Activated T-cell treated with anti-CD3 and anti-CD28 coated beads, Interleukin-2, amount 50 U/mL, for 72 hours (primary cell): ENCODE data around the gene CCDC82. TPM values are rescaled to one million over a fixed set of nuclear protein-coding genes. Genes with fewer than 3 reads are reported as not detected.
A peak's percentile ranks its signal among the peaks of the same experiment; 100 is the strongest.
"Not testable (repeated sequence)": the region's sequence is repeated elsewhere in the genome, so short reads cannot be mapped to it uniquely, and the experiment has no call there.

Experiments used
- ATAC-seq, 2 donors: fragments of 150-1000 bp; cut with Tn5 transposase; replicated peaks in 1 of 2; 2 replicates each; pipeline ENCODE4 v1.10.0; 2021; ENCODE audit warnings: moderate library complexity in 2 of 2, mild to moderate bottlenecking in 1 of 2
- DNase-seq, 2 donors: peaks; one replicate each; pipeline ENCODE4 v3.0.0; 2021 to 2022; ENCODE audit warnings: mixed read lengths in 1 of 2
- H3K27ac Mint-ChIP-seq: one replicate; pipeline ENCODE4 v1.8.0; 2022; ENCODE audit warnings: mild to moderate bottlenecking, moderate library complexity, mixed read lengths
- H3K27me3 Mint-ChIP-seq: one replicate; pipeline ENCODE4 v1.8.0; 2022; ENCODE audit warnings: low read depth, mixed read lengths
- H3K36me3 Mint-ChIP-seq, 2 donors: one replicate each; pipeline ENCODE4 v1.8.0; 2022; ENCODE audit warnings: mixed read lengths in 2 of 2, mild to moderate bottlenecking in 1 of 2; ENCODE audit not compliant: insufficient read depth in 2 of 2
- H3K4me1 Mint-ChIP-seq: one replicate; pipeline ENCODE4 v1.8.0; 2022; ENCODE audit warnings: low read depth, mixed read lengths
- H3K4me3 Mint-ChIP-seq, 2 donors: one replicate each; pipeline ENCODE4 v1.8.0; 2022; ENCODE audit warnings: mild to moderate bottlenecking in 2 of 2, mixed read lengths in 2 of 2, moderate library complexity in 2 of 2
- H3K9me3 Mint-ChIP-seq, 2 donors: one replicate each; pipeline ENCODE4 v1.8.0; 2022; ENCODE audit warnings: mixed read lengths in 2 of 2
- total RNA-seq, 2 donors: library from RNA; stranded (reverse); gene quantifications; one replicate each; pipeline ENCODE4 v1.2.3, GENCODE V29; 2022

Gene CCDC82
- 10 to 100 TPM; 44.6 to 55.3 TPM for total RNA-seq

- Mint-ChIP-seq H3K4me1 (peaks cover 76% of the 10 kb centered on the region), H3K27ac (peak within 1 kb of the TSS; percentile 95), H3K4me3 (peak within 1 kb of the TSS; percentile 85 to 92), H3K36me3 (peaks cover 2 to 18% of the 10 kb centered on the region in 2 donors), H3K27me3 (no peaks in the 10 kb centered on the region), H3K9me3 (no peaks in the 10 kb centered on the region)
- peak; percentile 99 for DNase-seq
- ATAC-seq = peak; percentile 97
Observed at GRCh38 chr11:96389720-96390487, at the start of gene CCDC82, which contains the start of gene JRKL. Gene CCDC82, minus strand, starts transcription at chr11:96389912. Its CDS starts 5,165 bp downstream, at chr11:96384747. Gene JRKL, plus strand, starts transcription at chr11:96390013. Its CDS starts 637 bp downstream, at chr11:96390650.

GRCh38 chr11:96432654-96433053 lies 42.9 kb upstream of the CCDC82 start:
- H3K4me3 Mint-ChIP-seq, H3K27ac Mint-ChIP-seq, DNase-seq, ATAC-seq, H3K9me3 Mint-ChIP-seq, H3K36me3 Mint-ChIP-seq, H3K4me1 Mint-ChIP-seq: not testable (repeated sequence)
- H3K27me3 Mint-ChIP-seq = peaks cover 74% of the 10 kb centered on the region

- DNase-seq (no peak), ATAC-seq (no peak)
- Mint-ChIP-seq H3K27ac (no peak overlapping the region), H3K27me3 (peaks cover 57% of the 10 kb centered on the region), H3K4me3 (no peak overlapping the region), H3K9me3 (no peaks in the 10 kb centered on the region), H3K36me3 (peaks cover 0 to 4% of the 10 kb centered on the region in 2 donors), H3K4me1 (peaks cover under 1% of the 10 kb centered on the region)
Observed at GRCh38 chr11:96430668-96431067, 41.0 kb upstream of the CCDC82 start.

- no peaks in the 10 kb centered on the region for H3K36me3 Mint-ChIP-seq
- H3K4me3 Mint-ChIP-seq = no peak overlapping the region
- no peak overlapping the region for H3K27ac Mint-ChIP-seq
- H3K9me3 Mint-ChIP-seq = no peaks in the 10 kb centered on the region
- peaks cover 43% of the 10 kb centered on the region for H3K27me3 Mint-ChIP-seq
- H3K4me1 Mint-ChIP-seq = peaks cover 16% of the 10 kb centered on the region
- ATAC-seq (peak; percentile 36 to 46), DNase-seq (no peak)
Observed at GRCh38 chr11:96424693-96425092, 35.0 kb upstream of the CCDC82 start.

GRCh38 chr11:96413408-96413807 lies 23.7 kb upstream of the CCDC82 start:
- H3K36me3 Mint-ChIP-seq = peaks cover 0 to 3% of the 10 kb centered on the region in 2 donors
- H3K27me3 Mint-ChIP-seq = peaks cover 38% of the 10 kb centered on the region
- H3K4me3 Mint-ChIP-seq = no peak overlapping the region
- H3K9me3 Mint-ChIP-seq = no peaks in the 10 kb centered on the region
- peaks cover 10% of the 10 kb centered on the region for H3K4me1 Mint-ChIP-seq
- H3K27ac Mint-ChIP-seq = no peak overlapping the region
- DNase-seq (no peak), ATAC-seq (no peak)

GRCh38 chr11:96412761-96413381 lies 23.2 kb upstream of the CCDC82 start:
- ATAC-seq (no peak), DNase-seq (no peak)
- no peak overlapping the region for H3K27ac Mint-ChIP-seq
- no peak overlapping the region for H3K4me3 Mint-ChIP-seq
- H3K27me3 Mint-ChIP-seq = peaks cover 32% of the 10 kb centered on the region
- peaks cover 0 to 3% of the 10 kb centered on the region in 2 donors for H3K36me3 Mint-ChIP-seq
- H3K9me3 Mint-ChIP-seq = no peaks in the 10 kb centered on the region
- H3K4me1 Mint-ChIP-seq = peaks cover 10% of the 10 kb centered on the region

- not testable (repeated sequence) for DNase-seq, H3K4me1 Mint-ChIP-seq, ATAC-seq, H3K27ac Mint-ChIP-seq, H3K36me3 Mint-ChIP-seq, H3K9me3 Mint-ChIP-seq, H3K4me3 Mint-ChIP-seq
- H3K27me3 Mint-ChIP-seq = peaks cover 30% of the 10 kb centered on the region
Observed at GRCh38 chr11:96411412-96411811, 21.7 kb upstream of the CCDC82 start.

- Mint-ChIP-seq H3K4me1 (no peaks in the 10 kb centered on the region), H3K4me3 (no peak overlapping the region), H3K36me3 (no peaks in the 10 kb centered on the region), H3K9me3 (peaks cover 0 to 1% of the 10 kb centered on the region in 2 donors), H3K27ac (no peak overlapping the region), H3K27me3 (peaks cover 35% of the 10 kb centered on the region)
- ATAC-seq (no peak), DNase-seq (no peak)
Observed at GRCh38 chr11:96400697-96401096, 11.0 kb upstream of the CCDC82 start.

- H3K36me3 Mint-ChIP-seq = no peaks in the 10 kb centered on the region
- H3K27me3 Mint-ChIP-seq = peaks cover 12% of the 10 kb centered on the region
- no peak overlapping the region for H3K27ac Mint-ChIP-seq
- peaks cover 17% of the 10 kb centered on the region for H3K4me1 Mint-ChIP-seq
- no peak for ATAC-seq
- DNase-seq = no peak
- H3K4me3 Mint-ChIP-seq = no peak overlapping the region
- peaks cover 0 to under 1% of the 10 kb centered on the region in 2 donors for H3K9me3 Mint-ChIP-seq
Observed at GRCh38 chr11:96397863-96398262, 8.2 kb upstream of the CCDC82 start.

GRCh38 chr11:96396637-96397036 lies 6.9 kb upstream of the CCDC82 start:
- no peak for DNase-seq
- peaks cover 29% of the 10 kb centered on the region for H3K4me1 Mint-ChIP-seq
- ATAC-seq = no peak
- no peaks in the 10 kb centered on the region for H3K36me3 Mint-ChIP-seq
- H3K9me3 Mint-ChIP-seq = no peaks in the 10 kb centered on the region
- H3K27me3 Mint-ChIP-seq = peaks cover under 1% of the 10 kb centered on the region
- H3K4me3 Mint-ChIP-seq = no peak overlapping the region
- H3K27ac Mint-ChIP-seq = no peak overlapping the region

- no peak for ATAC-seq
- H3K27me3 Mint-ChIP-seq = no peaks in the 10 kb centered on the region
- no peak overlapping the region for H3K4me3 Mint-ChIP-seq
- peak overlapping the region; percentile 8 for H3K27ac Mint-ChIP-seq
- no peaks in the 10 kb centered on the region for H3K9me3 Mint-ChIP-seq
- H3K4me1 Mint-ChIP-seq = peaks cover 44% of the 10 kb centered on the region
- no peak for DNase-seq
- peaks cover 2 to 9% of the 10 kb centered on the region in 2 donors for H3K36me3 Mint-ChIP-seq
Observed at GRCh38 chr11:96394773-96395172, 5.1 kb upstream of the CCDC82 start.

GRCh38 chr11:96393753-96394348 lies 4.1 kb upstream of the CCDC82 start:
- ATAC-seq (no peak), DNase-seq (no peak)
- Mint-ChIP-seq H3K27me3 (no peaks in the 10 kb centered on the region), H3K36me3 (peaks cover 2 to 12% of the 10 kb centered on the region in 2 donors), H3K4me1 (peaks cover 45% of the 10 kb centered on the region), H3K4me3 (no peak overlapping the region), H3K27ac (no peak overlapping the region), H3K9me3 (no peaks in the 10 kb centered on the region)

GRCh38 chr11:96391698-96392307 lies 2.1 kb upstream of the CCDC82 start:
- H3K4me1 Mint-ChIP-seq = peaks cover 66% of the 10 kb centered on the region
- no peaks in the 10 kb centered on the region for H3K9me3 Mint-ChIP-seq
- DNase-seq = no peak
- peak overlapping the region; percentile 47 for H3K27ac Mint-ChIP-seq
- H3K4me3 Mint-ChIP-seq = peak overlapping the region; percentile 85 to 92
- peaks cover 2 to 14% of the 10 kb centered on the region in 2 donors for H3K36me3 Mint-ChIP-seq
- ATAC-seq = no peak
- H3K27me3 Mint-ChIP-seq = no peaks in the 10 kb centered on the region
